NCI-H345 (cell line): ENCODE data around the gene NMRK2.
"Not testable (repeated sequence)": the region's sequence is repeated elsewhere in the genome, so short reads cannot be mapped to it uniquely, and the experiment has no call there.

Experiments
- DNase-seq: peaks from one replicate; lab custom pipeline; 2025; lab: John Stamatoyannopoulos, UW

The NMRK2 gene

GRCh38 chr19:3932931-3933810 lies at the start of gene NMRK2:
NMRK2 (plus strand) TSS chr19:3933069; CDS start chr19:3933672, 603 bp downstream.
- peak; percentile 21 for DNase-seq

GRCh38 chr19:3890591-3890990 lies 42.3 kb upstream of the NMRK2 start:
- DNase-seq: no peak

- no peak for DNase-seq
These were observed 39.2 kb upstream of the NMRK2 start for GRCh38 chr19:3893509-3894179.

GRCh38 chr19:3894959-3895358 lies 37.9 kb upstream of the NMRK2 start:
- not testable (repeated sequence) for DNase-seq

- no peak for DNase-seq
These were observed 37.1 kb upstream of the NMRK2 start for GRCh38 chr19:3895788-3896187.

- DNase-seq: no peak
These were observed 34.9 kb upstream of the NMRK2 start for GRCh38 chr19:3897936-3898335.

GRCh38 chr19:3898426-3898825 lies 34.4 kb upstream of the NMRK2 start:
- no peak for DNase-seq

- DNase-seq: no peak
These were observed 33.2 kb upstream of the NMRK2 start for GRCh38 chr19:3899531-3900294.

- no peak for DNase-seq
These were observed 30.4 kb upstream of the NMRK2 start for GRCh38 chr19:3902317-3902973.

GRCh38 chr19:3904233-3904632 lies 28.6 kb upstream of the NMRK2 start:
- no peak for DNase-seq

GRCh38 chr19:3907626-3908265 lies 25.1 kb upstream of the NMRK2 start:
- DNase-seq: no peak

GRCh38 chr19:3908266-3909054 lies 24.4 kb upstream of the NMRK2 start:
- DNase-seq: no peak

GRCh38 chr19:3910105-3910504 lies 22.8 kb upstream of the NMRK2 start:
- no peak for DNase-seq

GRCh38 chr19:3914199-3914598 lies 18.7 kb upstream of the NMRK2 start:
- no peak for DNase-seq

- DNase-seq: no peak
These were observed 16.8 kb upstream of the NMRK2 start for GRCh38 chr19:3916033-3916432.

GRCh38 chr19:3919793-3920192 lies 13.1 kb upstream of the NMRK2 start:
- DNase-seq: no peak

- no peak for DNase-seq
These were observed 9.6 kb upstream of the NMRK2 start for GRCh38 chr19:3923096-3923758.

GRCh38 chr19:3923912-3924311 lies 9.0 kb upstream of the NMRK2 start:
- DNase-seq: no peak

- DNase-seq: no peak
These were observed 1.8 kb upstream of the NMRK2 start for GRCh38 chr19:3931041-3931440.
